Transverse colon (tissue), 4 donors: Measurements from ENCODE around the gene SH3RF3. TPM values are rescaled to one million over a fixed set of nuclear protein-coding genes. Genes with fewer than 3 reads are reported as not detected.

Experiments used
- DNase-seq: peaks from one replicate; pipeline ENCODE4 v3.0.0-alpha.2; 2019
- H3K27ac ChIP-seq, 4 donors: fragments of 200-600 bp; sonication (generic); 2 replicates each; pipeline ENCODE4 v1.5.1; 2016 to 2018; ENCODE audit warnings: inconsistent platforms in 4 of 4
- H3K27me3 ChIP-seq: fragments of 200-600 bp; sonication (generic); 2 replicates; pipeline ENCODE4 v1.5.1; 2017; ENCODE audit warnings: inconsistent platforms
- H3K36me3 ChIP-seq, 4 donors: fragments of 200-600 bp; sonication (generic); 2 replicates each; pipeline ENCODE4 v1.5.1; 2017 to 2019; ENCODE audit warnings: inconsistent platforms in 4 of 4
- H3K4me1 ChIP-seq, 4 donors: fragments of 200-600 bp; sonication (generic); 2 replicates each; pipeline ENCODE4 v1.5.1; 2017 to 2020; ENCODE audit warnings: inconsistent platforms in 4 of 4
- H3K4me3 ChIP-seq, 4 donors: fragments of 200-600 bp; sonication (generic); 1 replicate in 1 of 4; 2 replicates in 3 of 4; pipeline versions ENCODE4 v1.5.1 to v1.6.1; 2017 to 2019; ENCODE audit warnings: inconsistent platforms in 4 of 4
- H3K9me3 ChIP-seq, 2 donors: fragments of 200-600 bp; sonication (generic); 2 replicates each; pipeline ENCODE4 v1.5.1; 2017 to 2019; ENCODE audit warnings: inconsistent platforms in 2 of 2
- EP300 ChIP-seq: sonication (generic); formaldehyde crosslinking; IDR thresholded peaks from one replicate; pipeline ENCODE4 v1.6.1; 2017; ENCODE audit warnings: antibody characterized with exemption, low read depth
- POLR2A ChIP-seq: fragments of 450-650 bp; IDR thresholded peaks from one replicate; pipeline ENCODE4 v1.6.1; 2016; ENCODE audit warnings: antibody characterized with exemption, mild to moderate bottlenecking, moderate library complexity
- POLR2AphosphoS5 ChIP-seq, 3 donors: sonication (generic); formaldehyde crosslinking; IDR thresholded peaks; one replicate each; pipeline ENCODE4 v1.6.1; 2016; ENCODE audit warnings: antibody characterized with exemption in 3 of 3
- WGBS, 2 donors: methylation state at CpG; one replicate each; pipeline ENCODE4 v1.1.5; 2018; ENCODE audit warnings: low coverage in 1 of 2; 5-methylcytosine and 5-hydroxymethylcytosine counted together
- in situ Hi-C, 4 donors: fragments of 200-750 bp; cut with MboI; loops; one replicate each; pipeline versions ENCODE4 v1.15.0 to v1.15.1; 2017; ENCODE audit warnings: low sequenced_read_pairs in 3 of 4, low pct_ligation_motif_present in 1 of 4, low pct_unique_long_range_greater_than_20kb in 1 of 4
- intact Hi-C: fragments of 100-400 bp; cut with DNase I; formaldehyde crosslinking; loops from one replicate; pipeline ENCODE4 v1.15.1; 2023; ENCODE audit warnings: low total_unique reads
- total RNA-seq, 4 donors: library from RNA; depleted of rRNA; stranded (reverse); fragments of >200 nt; gene quantifications; one replicate each; pipeline ENCODE4 v1.1.0, GENCODE V29; 2016
- TF ChIP-seq, protein P1 (sequence below), 5 experiments: fragments of 200-600 bp in 3 of 5; fragments of 450-650 bp in 2 of 5; sonication (generic) in 3 of 5; IDR thresholded peaks; 1 replicate in 2 of 5; 2 replicates in 3 of 5; pipeline ENCODE4 v1.5.1; 2016 to 2017; ENCODE audit warnings: antibody characterized with exemption in 5 of 5, inconsistent platforms in 3 of 5, mild to moderate bottlenecking in 2 of 5, moderate library complexity in 1 of 5

SH3RF3 gene
- total RNA-seq, 4 donors from 2014 or later: 1.9 to 8.8 (median 2.9) TPM

DNA sequence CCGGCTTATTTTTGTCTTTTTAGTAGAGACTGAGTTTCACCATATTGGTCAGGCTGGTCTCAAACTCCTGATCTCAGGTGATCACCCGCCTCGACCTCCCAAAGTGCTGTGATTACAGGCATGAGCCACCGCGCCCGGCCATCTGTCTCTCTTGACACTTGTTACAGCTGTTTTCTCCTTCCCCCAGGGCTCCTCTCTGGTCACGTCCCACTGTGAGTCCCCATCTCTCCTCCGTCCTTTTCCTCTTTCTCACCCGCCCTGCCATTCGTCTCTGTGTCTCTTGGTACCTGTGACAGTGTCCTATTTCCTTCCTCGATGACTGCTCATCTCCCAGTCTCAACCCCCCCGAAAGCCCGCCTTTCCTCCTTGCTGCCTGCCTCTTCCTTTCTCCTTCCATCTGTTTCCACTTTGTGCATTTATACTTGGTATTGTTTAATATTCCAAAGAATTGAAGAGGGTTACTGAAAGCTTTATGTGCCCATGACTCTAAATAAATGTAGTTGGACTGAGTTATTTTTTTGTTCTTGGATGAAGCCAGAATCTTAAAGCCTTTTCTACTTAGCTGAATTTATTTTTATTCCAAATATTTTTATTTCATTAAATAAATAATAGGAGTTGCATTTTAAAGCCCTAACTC is 241.5 kb downstream of the SH3RF3 start:
- no peak for DNase-seq
- no peaks in the 10 kb centered on the region for H3K36me3 ChIP-seq
- no peaks in the 10 kb centered on the region for H3K9me3 ChIP-seq
- H3K4me1 ChIP-seq: peaks cover 0 to 3% (median 2%) of the 10 kb centered on the region in 4 donors
- TF ChIP-seq EP300 (no peak), POLR2AphosphoS5 (IDR thresholded peaks at IDR 0.05) (no peak), POLR2A (no peak)
- TF ChIP-seq, protein P1, sequence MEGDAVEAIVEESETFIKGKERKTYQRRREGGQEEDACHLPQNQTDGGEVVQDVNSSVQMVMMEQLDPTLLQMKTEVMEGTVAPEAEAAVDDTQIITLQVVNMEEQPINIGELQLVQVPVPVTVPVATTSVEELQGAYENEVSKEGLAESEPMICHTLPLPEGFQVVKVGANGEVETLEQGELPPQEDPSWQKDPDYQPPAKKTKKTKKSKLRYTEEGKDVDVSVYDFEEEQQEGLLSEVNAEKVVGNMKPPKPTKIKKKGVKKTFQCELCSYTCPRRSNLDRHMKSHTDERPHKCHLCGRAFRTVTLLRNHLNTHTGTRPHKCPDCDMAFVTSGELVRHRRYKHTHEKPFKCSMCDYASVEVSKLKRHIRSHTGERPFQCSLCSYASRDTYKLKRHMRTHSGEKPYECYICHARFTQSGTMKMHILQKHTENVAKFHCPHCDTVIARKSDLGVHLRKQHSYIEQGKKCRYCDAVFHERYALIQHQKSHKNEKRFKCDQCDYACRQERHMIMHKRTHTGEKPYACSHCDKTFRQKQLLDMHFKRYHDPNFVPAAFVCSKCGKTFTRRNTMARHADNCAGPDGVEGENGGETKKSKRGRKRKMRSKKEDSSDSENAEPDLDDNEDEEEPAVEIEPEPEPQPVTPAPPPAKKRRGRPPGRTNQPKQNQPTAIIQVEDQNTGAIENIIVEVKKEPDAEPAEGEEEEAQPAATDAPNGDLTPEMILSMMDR (IDR thresholded peaks at IDR 0.05): no peak
- WGBS, 2 donors: 87 to 94% methylated on average over 11 to 13 of the region's 13 CpGs
- no peak overlapping the region for H3K27ac ChIP-seq
- in situ Hi-C loops: no loop called here
- H3K27me3 ChIP-seq: no peaks in the 10 kb centered on the region
- no peak overlapping the region for H3K4me3 ChIP-seq
- intact Hi-C loops: no loop called here

DNA sequence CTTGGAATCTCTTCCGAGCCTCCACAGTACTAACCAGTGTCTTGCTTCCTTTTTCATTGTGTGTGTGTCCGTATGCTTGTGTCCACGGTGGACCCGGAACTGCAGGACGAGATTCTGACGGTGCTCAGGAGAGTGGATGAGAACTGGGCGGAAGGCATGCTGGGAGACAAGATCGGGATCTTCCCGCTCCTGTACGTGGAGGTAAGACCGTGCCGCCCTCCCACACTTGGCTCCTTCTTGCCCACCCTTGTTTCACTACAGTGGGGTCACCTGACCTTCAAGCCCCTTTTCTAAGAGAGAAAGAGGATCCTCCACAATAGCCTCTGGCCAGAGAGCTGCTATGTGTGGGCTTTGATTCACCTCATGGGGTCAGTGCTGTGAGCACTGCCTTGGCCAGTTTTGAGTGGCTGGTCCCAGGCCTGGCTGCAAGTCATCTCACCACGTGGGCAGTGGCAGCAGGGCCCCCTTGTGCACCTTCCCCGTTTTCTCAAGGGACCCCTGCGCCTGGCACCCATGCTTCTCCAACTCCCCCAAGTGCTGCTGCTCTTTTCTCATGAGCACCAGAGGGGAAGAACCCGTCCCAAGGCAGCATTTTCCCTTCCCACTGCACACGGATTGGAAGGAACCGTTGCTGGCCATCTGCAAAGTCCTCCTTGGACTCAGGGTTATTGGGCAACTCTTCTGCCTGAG is 242.6 kb downstream of the SH3RF3 start:
- Histone ChIP-seq H3K27ac (no peak overlapping the region), H3K4me3 (no peak overlapping the region), H3K9me3 (no peaks in the 10 kb centered on the region), H3K4me1 (peaks cover 0 to 11% (median 2%) of the 10 kb centered on the region in 4 donors), H3K27me3 (no peaks in the 10 kb centered on the region), H3K36me3 (no peaks in the 10 kb centered on the region)
- 94 to 96% methylated on average over 11 to 18 of the region's 18 CpGs for WGBS, 2 donors
- in situ Hi-C loops (no loop called here), intact Hi-C loops (no loop called here)
- no peak for DNase-seq
- TF ChIP-seq EP300: no peak
- TF ChIP-seq, protein P1 (IDR thresholded peaks at IDR 0.05): no peak
- TF ChIP-seq POLR2AphosphoS5 (IDR thresholded peaks at IDR 0.05): no peak
- no peak for TF ChIP-seq POLR2A

DNA sequence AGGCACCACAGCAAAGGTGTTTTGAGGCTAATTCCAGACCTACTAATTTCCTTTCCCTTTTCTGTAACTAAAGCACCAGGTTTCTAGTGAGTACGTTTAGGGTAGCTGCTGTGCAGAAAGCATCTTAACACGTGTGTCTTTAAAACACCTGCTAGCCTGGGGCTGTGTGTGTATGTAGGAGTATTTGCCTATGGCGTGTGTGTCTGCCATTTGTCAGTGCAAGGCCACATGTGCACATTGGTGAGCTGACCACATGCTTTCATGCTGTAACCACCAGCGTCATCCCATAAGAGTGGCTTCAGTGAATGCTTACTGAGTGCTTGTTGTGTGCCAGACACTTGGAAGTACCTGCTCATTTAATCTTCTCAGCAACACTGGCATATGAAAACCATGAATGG is 243.2 kb downstream of the SH3RF3 start:
- Histone ChIP-seq H3K4me1 (peaks cover 0 to 11% (median 2%) of the 10 kb centered on the region in 4 donors), H3K4me3 (no peak overlapping the region), H3K27me3 (no peaks in the 10 kb centered on the region), H3K36me3 (no peaks in the 10 kb centered on the region), H3K9me3 (no peaks in the 10 kb centered on the region), H3K27ac (no peak overlapping the region)
- TF ChIP-seq POLR2AphosphoS5 (IDR thresholded peaks at IDR 0.05): no peak
- no peak for TF ChIP-seq EP300
- no peak for TF ChIP-seq POLR2A
- TF ChIP-seq, protein P1 (IDR thresholded peaks at IDR 0.05): no peak
- intact Hi-C loops: no loop called here
- WGBS, 2 donors: 80% methylated on average over 4 of the region's 4 CpGs; no CpG with 5 or more reads in 1 of the 2 donors
- in situ Hi-C loops: no loop called here
- DNase-seq: no peak

DNA sequence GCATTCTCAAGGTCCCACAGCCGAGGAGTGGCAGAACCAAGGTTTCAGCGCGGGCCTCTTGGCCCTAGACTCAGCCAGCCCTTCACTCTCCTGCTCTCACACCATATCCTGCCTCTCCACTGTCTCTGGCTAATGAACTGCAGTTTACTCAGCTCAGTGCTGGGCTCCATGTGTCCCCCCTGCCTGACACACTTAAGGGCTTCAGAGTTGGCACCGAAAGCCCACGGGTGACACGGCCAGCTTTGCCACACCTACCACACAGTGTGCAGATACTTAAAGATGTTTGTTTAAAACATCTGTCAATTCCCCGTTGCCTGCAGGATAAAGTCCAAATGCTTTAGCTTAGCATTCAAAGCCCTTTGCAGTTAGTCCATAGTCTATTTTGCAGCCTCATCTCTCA is 243.6 kb downstream of the SH3RF3 start:
- Histone ChIP-seq H3K4me3 (no peak overlapping the region), H3K9me3 (no peaks in the 10 kb centered on the region), H3K4me1 (peaks cover 0 to 11% (median 2%) of the 10 kb centered on the region in 4 donors), H3K27ac (no peak overlapping the region), H3K27me3 (no peaks in the 10 kb centered on the region), H3K36me3 (no peaks in the 10 kb centered on the region)
- in situ Hi-C loops (no loop called here), intact Hi-C loops (no loop called here)
- TF ChIP-seq POLR2AphosphoS5 (IDR thresholded peaks at IDR 0.05): no peak
- TF ChIP-seq POLR2A: no peak
- TF ChIP-seq, protein P1 (IDR thresholded peaks at IDR 0.05): no peak
- no peak for TF ChIP-seq EP300
- no peak for DNase-seq
- 14 to 48% methylated on average over 1 to 7 of the region's 7 CpGs for WGBS, 2 donors
